Immature natural killer cell (primary cell): ENCODE measurements around the gene RAB3C. TPM values are rescaled to one million over a fixed set of nuclear protein-coding genes. Genes with fewer than 3 reads are reported as not detected.

Experiments used
- DNase-seq, 3 donors: peaks; one replicate each; pipeline ENCODE4 v3.0.0; 2022; ENCODE audit warnings: mixed read lengths in 1 of 3
- H3K27ac Mint-ChIP-seq, 6 donors: one replicate each; pipeline ENCODE4 v1.8.0; 2020; ENCODE audit warnings: mixed read lengths in 6 of 6, mild to moderate bottlenecking in 5 of 6, inconsistent platforms in 4 of 6, moderate library complexity in 3 of 6
- H3K27me3 Mint-ChIP-seq, 3 donors: one replicate each; pipeline ENCODE4 v1.8.0; 2020 to 2021; ENCODE audit warnings: low read depth in 3 of 3, mild to moderate bottlenecking in 3 of 3, mixed read lengths in 3 of 3, moderate library complexity in 3 of 3, inconsistent platforms in 1 of 3
- H3K36me3 Mint-ChIP-seq, 3 donors: one replicate each; pipeline ENCODE4 v1.8.0; 2020; ENCODE audit warnings: mixed read lengths in 3 of 3, inconsistent platforms in 2 of 3, mild to moderate bottlenecking in 2 of 3
- H3K4me1 Mint-ChIP-seq, 2 donors: one replicate each; pipeline ENCODE4 v1.8.0; 2020; ENCODE audit warnings: inconsistent platforms in 2 of 2, mild to moderate bottlenecking in 2 of 2, mixed read lengths in 2 of 2, moderate library complexity in 1 of 2
- H3K4me3 Mint-ChIP-seq, 5 donors: one replicate each; pipeline ENCODE4 v1.8.0; 2020; ENCODE audit warnings: mild to moderate bottlenecking in 5 of 5, mixed read lengths in 5 of 5, inconsistent platforms in 3 of 5, moderate library complexity in 3 of 5
- H3K9me3 Mint-ChIP-seq, 6 donors: one replicate each; pipeline ENCODE4 v1.8.0; 2020; ENCODE audit warnings: mild to moderate bottlenecking in 6 of 6, mixed read lengths in 6 of 6, inconsistent platforms in 4 of 6, moderate library complexity in 3 of 6
- polyA plus RNA-seq, 3 donors: library from polyadenylated mRNA; unstranded; fragments of 300-500 nt; fragmentation: Illumina TruSeq; gene quantifications; one replicate each; pipeline ENCODE4 v1.2.3, GENCODE V29; 2021

Gene RAB3C
- polyA plus RNA-seq, 3 donors from 2014 or later: not detected

DNA sequence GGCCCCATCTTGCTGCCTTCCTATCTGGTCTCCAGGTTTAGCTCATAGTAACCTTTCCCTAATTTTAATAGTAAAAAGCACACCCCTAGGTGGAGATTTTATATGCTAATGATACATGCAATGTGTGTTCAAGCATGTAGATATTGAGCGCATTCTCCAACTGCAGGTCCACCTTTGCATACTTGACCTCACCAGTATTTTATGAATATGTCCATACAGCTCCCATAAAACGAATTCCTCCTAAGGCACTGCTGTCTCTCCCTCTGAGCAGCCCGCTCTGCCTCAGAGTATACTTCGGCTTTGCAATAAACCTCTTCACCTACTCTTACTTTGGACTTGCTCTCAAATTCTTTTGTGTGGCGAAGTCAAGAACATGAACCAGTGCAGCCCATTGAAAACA is 153.3 kb downstream of the RAB3C start:
- Mint-ChIP-seq H3K27me3 (peaks cover 0 to 3% (median 3%) of the 10 kb centered on the region in 3 donors), H3K4me3 (no peak overlapping the region), H3K4me1 (no peaks in the 10 kb centered on the region), H3K27ac (no peak overlapping the region), H3K9me3 (no peaks in the 10 kb centered on the region), H3K36me3 (no peaks in the 10 kb centered on the region)
- no peak for DNase-seq

GRCh38 chr5:58737671-58738070 is 154.8 kb downstream of the RAB3C start:
- Mint-ChIP-seq H3K4me3 (no peak overlapping the region), H3K9me3 (no peaks in the 10 kb centered on the region), H3K27me3 (peaks cover 2 to 4% (median 3%) of the 10 kb centered on the region in 3 donors), H3K4me1 (no peaks in the 10 kb centered on the region), H3K27ac (no peak overlapping the region), H3K36me3 (no peaks in the 10 kb centered on the region)
- DNase-seq: no peak

DNA sequence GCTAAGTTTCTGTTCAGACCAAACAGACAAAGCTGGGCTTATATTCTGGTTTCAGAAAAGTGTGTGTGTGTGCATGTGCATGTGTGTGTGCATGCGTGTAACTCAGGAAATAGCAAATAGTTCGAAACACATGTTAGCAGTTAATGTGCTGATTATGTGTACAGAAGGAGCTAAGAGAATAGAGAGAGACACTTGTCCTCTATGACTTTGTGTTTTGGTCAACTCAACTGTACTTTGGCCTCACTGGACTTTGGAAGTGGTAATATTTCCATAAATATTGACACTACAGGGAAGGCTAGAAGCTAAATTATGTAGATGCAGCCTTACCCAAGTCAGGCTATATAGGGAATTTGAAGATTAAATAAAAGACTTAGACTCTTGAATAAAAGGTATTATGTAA is 155.5 kb downstream of the RAB3C start:
- Mint-ChIP-seq H3K4me3 (no peak overlapping the region), H3K36me3 (no peaks in the 10 kb centered on the region), H3K27ac (no peak overlapping the region), H3K4me1 (no peaks in the 10 kb centered on the region), H3K27me3 (peaks cover 2 to 4% (median 3%) of the 10 kb centered on the region in 3 donors), H3K9me3 (no peaks in the 10 kb centered on the region)
- no peak for DNase-seq

DNA sequence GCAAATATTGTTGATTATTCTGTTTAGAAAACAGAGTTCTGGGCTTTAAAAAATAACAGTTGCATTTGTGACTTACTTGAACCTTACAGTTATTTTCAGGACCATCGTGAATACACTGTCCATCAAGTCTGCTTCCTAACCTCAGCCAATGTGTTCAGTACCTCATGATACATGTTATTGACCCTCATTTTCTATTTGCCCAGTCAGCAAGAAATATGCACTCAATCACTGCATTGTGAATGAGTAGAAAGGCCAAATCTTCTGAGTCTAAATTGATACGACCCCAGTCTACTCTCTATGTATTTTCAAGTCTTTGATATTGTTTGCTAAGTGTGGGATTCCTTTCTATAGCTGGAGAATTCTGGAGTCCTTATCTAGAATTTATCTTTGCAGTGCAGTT is 156.2 kb downstream of the RAB3C start:
- Mint-ChIP-seq H3K36me3 (no peaks in the 10 kb centered on the region), H3K4me1 (no peaks in the 10 kb centered on the region), H3K4me3 (no peak overlapping the region), H3K27me3 (peaks cover 2 to 4% (median 3%) of the 10 kb centered on the region in 3 donors), H3K9me3 (no peaks in the 10 kb centered on the region), H3K27ac (no peak overlapping the region)
- no peak for DNase-seq

- H3K27me3 Mint-ChIP-seq: peaks cover 0 to 4% (median 2%) of the 10 kb centered on the region in 3 donors
- no peak overlapping the region for H3K4me3 Mint-ChIP-seq
- no peaks in the 10 kb centered on the region for H3K36me3 Mint-ChIP-seq
- peaks cover 0 to 3% (median 0%) of the 10 kb centered on the region in 6 donors for H3K9me3 Mint-ChIP-seq
- H3K27ac Mint-ChIP-seq: no peak overlapping the region
- DNase-seq: no peak
- H3K4me1 Mint-ChIP-seq: no peaks in the 10 kb centered on the region
Observed at GRCh38 chr5:58740956-58741355, 158.1 kb downstream of the RAB3C start.

DNA sequence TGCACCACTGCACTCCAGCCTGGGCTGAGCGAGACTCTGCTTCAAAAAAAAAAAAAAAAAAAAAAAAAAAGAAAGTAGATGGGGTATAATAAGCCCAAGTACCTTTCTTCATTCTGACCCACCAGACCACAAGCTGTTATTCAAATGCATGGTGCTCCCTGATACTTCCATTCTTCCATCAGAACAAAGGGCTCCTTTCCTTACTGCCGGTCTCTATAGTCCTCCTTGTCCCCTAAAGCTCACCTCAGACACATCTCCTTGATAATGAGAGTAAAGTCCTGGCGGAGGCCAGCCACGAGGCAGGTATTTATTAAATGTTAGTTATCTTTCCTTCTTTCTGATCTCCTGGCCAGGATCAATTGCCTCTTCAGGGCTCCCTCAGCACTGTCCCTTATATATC is 162.5 kb downstream of the RAB3C start:
- peaks cover 0 to 2% (median 1%) of the 10 kb centered on the region in 3 donors for H3K27me3 Mint-ChIP-seq
- H3K4me1 Mint-ChIP-seq: no peaks in the 10 kb centered on the region

GRCh38 chr5:58746321-58746720 is 163.4 kb downstream of the RAB3C start:
- Mint-ChIP-seq H3K4me1 (no peaks in the 10 kb centered on the region), H3K4me3 (no peak overlapping the region), H3K27ac (no peak overlapping the region), H3K36me3 (no peaks in the 10 kb centered on the region), H3K9me3 (peaks cover 0 to 3% (median 0%) of the 10 kb centered on the region in 6 donors), H3K27me3 (peaks cover 1 to 4% (median 3%) of the 10 kb centered on the region in 3 donors)
- DNase-seq: no peak

More for the DNA sequence above, 162.5 kb downstream of the RAB3C start:
- peaks cover 0 to 3% (median 0%) of the 10 kb centered on the region in 6 donors for H3K9me3 Mint-ChIP-seq
- no peak overlapping the region for H3K4me3 Mint-ChIP-seq
- no peak for DNase-seq
- H3K36me3 Mint-ChIP-seq: no peaks in the 10 kb centered on the region
- no peak overlapping the region for H3K27ac Mint-ChIP-seq

DNA sequence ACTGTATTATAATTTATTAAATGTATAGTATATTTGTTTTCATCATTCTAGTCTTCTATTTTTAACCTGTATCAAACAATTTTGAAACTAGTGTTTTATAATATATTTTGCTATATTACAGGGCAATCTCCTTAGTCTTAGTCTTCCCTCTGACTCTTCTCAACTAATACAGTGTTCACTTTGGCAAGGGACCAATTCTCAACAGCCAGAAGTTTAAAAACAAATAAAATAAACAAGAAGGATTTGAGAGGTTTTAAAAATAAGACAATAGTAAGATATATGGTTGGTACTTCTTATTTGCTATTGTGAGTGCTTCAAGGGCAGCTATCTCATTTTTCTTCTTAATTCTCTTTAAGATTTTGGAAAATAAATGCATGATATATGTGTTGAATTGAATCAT is 167.2 kb downstream of the RAB3C start:
- H3K36me3 Mint-ChIP-seq: no peaks in the 10 kb centered on the region

GRCh38 chr5:58751222-58751837 is 168.5 kb downstream of the RAB3C start:
- H3K4me1 Mint-ChIP-seq: no peaks in the 10 kb centered on the region
- no peak for DNase-seq

More for the DNA sequence above, 167.2 kb downstream of the RAB3C start:
- Mint-ChIP-seq H3K27me3 (peaks cover 3 to 6% (median 4%) of the 10 kb centered on the region in 3 donors), H3K9me3 (peaks cover 0 to 8% (median 0%) of the 10 kb centered on the region in 6 donors), H3K27ac (no peak overlapping the region), H3K4me1 (no peaks in the 10 kb centered on the region), H3K4me3 (no peak overlapping the region)
- DNase-seq: no peak

GRCh38 chr5:58752104-58752503 is 169.2 kb downstream of the RAB3C start:
- Mint-ChIP-seq H3K4me1 (no peaks in the 10 kb centered on the region), H3K27me3 (peaks cover 3 to 6% (median 4%) of the 10 kb centered on the region in 3 donors), H3K4me3 (no peak overlapping the region), H3K36me3 (no peaks in the 10 kb centered on the region), H3K27ac (no peak overlapping the region), H3K9me3 (peaks cover 0 to 5% (median 0%) of the 10 kb centered on the region in 6 donors)
- DNase-seq: no peak

More at GRCh38 chr5:58751222-58751837, 168.5 kb downstream of the RAB3C start:
- Mint-ChIP-seq H3K36me3 (no peaks in the 10 kb centered on the region), H3K27ac (no peak overlapping the region), H3K27me3 (peaks cover 3 to 6% (median 4%) of the 10 kb centered on the region in 3 donors), H3K9me3 (peaks cover 0 to 5% (median 0%) of the 10 kb centered on the region in 6 donors), H3K4me3 (no peak overlapping the region)

GRCh38 chr5:58753446-58753845 is 170.6 kb downstream of the RAB3C start:
- H3K36me3 Mint-ChIP-seq: no peaks in the 10 kb centered on the region
- H3K27me3 Mint-ChIP-seq: peaks cover 3 to 6% (median 4%) of the 10 kb centered on the region in 3 donors
- no peak overlapping the region for H3K4me3 Mint-ChIP-seq
- H3K27ac Mint-ChIP-seq: no peak overlapping the region
- DNase-seq: no peak
- H3K4me1 Mint-ChIP-seq: peaks cover 2 to 3% of the 10 kb centered on the region in 2 donors
- peaks cover 0 to 5% (median 0%) of the 10 kb centered on the region in 6 donors for H3K9me3 Mint-ChIP-seq

GRCh38 chr5:58754250-58754649 is 171.4 kb downstream of the RAB3C start:
- Mint-ChIP-seq H3K27me3 (peaks cover 3 to 6% (median 4%) of the 10 kb centered on the region in 3 donors), H3K4me1 (peaks cover 10 to 11% of the 10 kb centered on the region in 2 donors), H3K36me3 (no peaks in the 10 kb centered on the region), H3K9me3 (peaks cover 0 to 5% (median 0%) of the 10 kb centered on the region in 6 donors), H3K27ac (no peak overlapping the region), H3K4me3 (peak overlapping the region in 1 of 5 donors; percentile 9)
- DNase-seq: no peak

GRCh38 chr5:58755397-58755796 is 172.5 kb downstream of the RAB3C start:
- peaks cover 3 to 6% (median 4%) of the 10 kb centered on the region in 3 donors for H3K27me3 Mint-ChIP-seq
- no peaks in the 10 kb centered on the region for H3K36me3 Mint-ChIP-seq
- peaks cover 0 to 5% (median 0%) of the 10 kb centered on the region in 6 donors for H3K9me3 Mint-ChIP-seq
- no peak overlapping the region for H3K27ac Mint-ChIP-seq
- H3K4me3 Mint-ChIP-seq: no peak overlapping the region
- H3K4me1 Mint-ChIP-seq: peaks cover 22% of the 10 kb centered on the region in 2 donors
- DNase-seq: no peak

DNA sequence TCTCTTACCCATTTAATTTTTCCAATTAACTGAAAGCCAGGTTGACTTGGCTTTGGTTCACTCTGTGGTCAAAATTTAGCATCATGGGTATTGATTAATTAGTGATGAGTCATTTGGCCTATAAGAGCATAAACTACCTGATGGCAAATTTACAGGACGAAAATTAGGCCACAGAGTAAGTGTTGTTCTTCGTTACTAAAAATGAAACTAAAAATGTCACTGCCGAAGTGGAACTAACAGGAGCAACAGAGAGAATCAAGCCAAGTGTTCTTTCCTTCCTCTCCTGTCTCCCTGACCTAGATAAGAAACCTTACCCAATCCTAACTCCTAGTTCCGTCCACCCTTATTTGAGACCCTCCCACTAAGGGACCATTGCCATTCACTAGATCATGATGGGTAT is 176.9 kb downstream of the RAB3C start:
- peak; percentile 1 to 32 (median 16) for DNase-seq
- Mint-ChIP-seq H3K27me3 (peaks cover 0 to 2% (median 0%) of the 10 kb centered on the region in 3 donors), H3K4me3 (peak overlapping the region; percentile 53 to 91 (median 76)), H3K4me1 (peaks cover 27% of the 10 kb centered on the region in 2 donors), H3K27ac (peak overlapping the region; percentile 24 to 81 (median 78)), H3K9me3 (no peaks in the 10 kb centered on the region), H3K36me3 (no peaks in the 10 kb centered on the region)
